ENCODE results near the gene ACVR1B.

Gene ACVR1B

GRCh38 chr12:52043386-52044212 is 92.1 kb downstream of the ACVR1B start:
- no peak for DNase-seq (ENCODE audit: low spot score)

GRCh38 chr12:52044292-52044983 is 92.9 kb downstream of the ACVR1B start:
- DNase-seq (ENCODE audit: low spot score): peak; percentile 76

GRCh38 chr12:52045794-52046199 is 94.3 kb downstream of the ACVR1B start:
- DNase-seq (ENCODE audit: low spot score): no peak

All from Ammon's horn (tissue), 1 donor.